HG03025 (cell line): ENCODE results near the gene OR8D4.
"Not testable (repeated sequence)": the region's sequence is repeated elsewhere in the genome, so short reads cannot be mapped to it uniquely, and the experiment has no call there.

ENCODE experiments used
- ATAC-seq: cut with Tn5 transposase; IDR thresholded peaks from one replicate; pipeline ENCODE4 v1.9.1; 2021; ENCODE audit warnings: mild to moderate bottlenecking, moderate library complexity; ENCODE audit not compliant: unreplicated experiment, low FRiP score

OR8D4 gene

DNA sequence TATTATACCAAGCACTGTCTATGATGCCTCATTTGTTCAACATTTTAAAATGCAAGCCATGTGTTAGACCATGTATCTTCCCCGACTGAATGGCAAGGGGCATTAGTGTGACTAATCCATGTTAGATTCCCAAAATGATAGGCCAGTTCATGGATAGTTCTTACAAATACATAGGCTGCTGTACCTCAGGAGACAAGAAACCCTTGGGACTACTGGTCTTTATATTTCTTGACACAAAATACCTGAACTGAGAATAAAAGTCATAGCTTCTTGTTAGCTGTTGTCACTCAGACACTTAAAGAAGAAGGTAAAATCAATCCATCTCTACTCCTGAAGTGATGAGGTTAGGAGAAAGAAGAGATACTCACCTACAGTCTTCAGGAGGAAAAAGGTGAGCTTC is at the start of gene OR8D4:
Gene OR8D4 (plus strand): TSS at position 301 of the 400 bp plus-strand sequence. CDS start 4,265 bp downstream, outside the sequence.
- ATAC-seq, result no peak

DNA sequence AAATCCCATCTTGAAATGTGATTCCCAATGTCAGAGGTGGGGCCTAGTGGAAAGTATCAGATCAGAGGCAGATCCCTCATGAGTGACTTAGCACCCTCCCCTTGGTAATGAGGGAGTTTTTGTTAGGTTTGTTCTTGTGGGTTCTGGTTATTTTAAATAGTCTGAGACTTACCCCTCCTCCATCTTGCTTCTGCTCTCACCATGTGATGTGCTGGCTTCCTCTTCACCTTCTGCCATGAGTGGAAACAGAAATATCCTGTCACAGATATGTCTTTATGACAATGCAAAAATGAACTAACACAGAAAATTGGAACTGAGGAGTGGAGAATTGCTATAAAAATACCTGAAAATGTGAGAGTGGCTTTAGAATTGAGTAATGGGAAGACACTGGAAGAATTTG is 49.6 kb upstream of the OR8D4 start:
- no peak for ATAC-seq

DNA sequence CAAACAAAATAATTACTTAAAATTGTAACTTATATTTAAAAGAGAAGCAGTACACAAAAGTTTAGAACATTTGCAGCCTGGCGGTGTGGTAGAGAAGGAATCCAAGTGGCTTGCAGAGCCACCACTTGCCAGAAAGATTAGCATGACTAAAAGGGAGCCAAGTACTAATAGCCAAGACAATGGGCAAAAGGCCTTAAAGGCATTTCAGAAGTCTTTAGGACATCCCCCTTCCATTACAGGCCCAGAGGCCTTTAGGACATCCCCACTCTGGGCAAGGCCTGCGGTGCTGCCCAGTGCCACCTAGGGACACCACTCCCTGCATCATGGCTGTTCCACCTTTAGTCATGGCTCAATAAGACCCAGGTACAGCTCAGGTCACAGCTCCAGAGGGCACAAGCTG is 48.9 kb upstream of the OR8D4 start:
- no peak for ATAC-seq

DNA sequence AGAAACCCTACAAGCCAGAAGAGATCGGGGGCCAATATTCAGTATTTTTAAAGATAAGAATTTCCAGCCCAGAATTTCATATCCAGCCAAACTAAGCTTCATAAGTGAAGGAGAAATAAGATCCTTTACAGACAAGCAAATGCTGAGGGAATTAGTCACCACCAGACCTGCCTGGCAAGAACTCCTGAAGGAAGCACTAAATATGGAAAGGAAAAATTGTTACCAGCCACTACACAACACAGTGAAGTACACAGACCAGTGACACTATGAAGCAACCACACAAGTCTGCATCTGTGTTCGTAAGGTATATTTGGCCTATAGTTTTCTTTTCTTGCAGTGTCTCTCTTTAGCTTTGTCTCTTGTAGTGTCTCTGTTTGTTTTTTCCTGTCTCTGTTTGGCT is 45.5 kb upstream of the OR8D4 start:
- ATAC-seq, result no peak

DNA sequence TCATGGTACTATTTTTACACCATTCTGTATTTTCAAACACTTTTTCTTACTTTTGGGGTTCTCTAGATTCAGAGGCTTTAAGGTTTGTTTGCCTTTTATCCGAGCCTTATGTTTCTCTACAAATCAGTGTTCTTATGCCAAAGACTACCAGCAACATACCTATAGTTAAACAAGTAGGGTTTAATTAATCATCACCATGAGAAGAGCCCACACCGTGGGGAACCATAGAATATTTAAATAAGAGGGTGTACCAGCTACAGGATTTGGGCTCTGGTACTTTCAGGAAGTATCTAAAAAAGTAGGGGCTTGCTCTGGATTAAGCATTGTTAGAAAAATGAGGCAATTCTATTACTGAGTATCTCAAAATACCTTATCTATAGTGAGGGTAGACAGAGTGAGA is 42.2 kb upstream of the OR8D4 start:
- ATAC-seq, result no peak

DNA sequence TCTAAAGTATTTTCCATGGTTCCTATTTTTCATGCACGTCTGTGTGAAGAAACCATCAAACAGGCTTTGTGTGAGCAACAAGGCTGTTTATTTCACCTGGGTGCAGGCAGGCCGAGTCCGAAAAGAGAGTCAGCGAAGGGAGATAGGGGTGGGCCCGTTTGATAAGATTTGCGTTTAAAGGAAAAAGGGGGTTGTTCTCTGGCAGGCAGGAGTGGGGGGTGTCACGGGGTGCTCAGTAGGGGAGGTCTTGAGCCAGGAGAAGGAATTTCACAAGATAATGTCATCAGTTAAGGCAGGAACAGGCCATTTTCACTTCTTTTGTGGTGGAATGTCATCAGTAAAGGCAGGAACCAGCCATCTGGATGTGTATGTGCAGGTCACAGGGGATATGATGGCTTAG is 36.7 kb upstream of the OR8D4 start:
- ATAC-seq, result not testable (repeated sequence)

DNA sequence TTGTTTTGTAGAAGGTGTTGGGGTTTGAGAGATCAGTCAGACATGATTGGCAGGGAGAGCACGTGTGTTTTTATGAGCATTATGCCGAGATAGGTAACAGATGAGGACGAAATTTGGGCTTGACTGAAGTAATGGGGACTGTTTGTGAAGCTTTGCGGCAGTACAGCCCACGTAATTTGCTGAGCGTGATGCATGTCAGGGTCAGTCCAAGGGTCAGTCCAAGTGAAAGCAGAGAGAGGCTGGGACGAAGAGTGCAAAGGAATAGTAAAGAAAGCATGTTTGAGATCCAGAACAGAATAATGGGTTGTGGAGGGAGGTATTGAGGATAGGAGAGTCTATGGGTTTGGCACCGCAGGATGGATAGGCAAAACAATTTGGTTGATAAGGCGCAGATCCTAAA is 34.2 kb upstream of the OR8D4 start:
- not testable (repeated sequence) for ATAC-seq

DNA sequence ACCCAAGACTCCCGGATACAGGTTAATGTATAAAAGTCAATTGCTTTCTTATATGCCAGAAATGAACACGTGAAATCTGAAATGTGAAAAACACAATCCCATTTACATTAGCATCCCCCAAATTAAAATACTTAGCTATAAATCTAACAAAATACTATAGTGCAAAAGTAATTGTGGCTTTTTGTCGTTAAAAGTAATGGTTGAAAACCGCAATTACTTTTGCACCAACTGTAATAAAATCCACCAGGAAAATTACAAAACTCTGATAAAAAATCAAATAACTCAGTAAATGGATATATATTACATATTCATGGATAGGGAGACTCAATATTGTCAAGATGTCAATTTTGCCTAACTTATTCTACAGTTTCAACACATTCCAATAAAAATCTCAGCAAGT is 21.1 kb upstream of the OR8D4 start:
- no peak for ATAC-seq

DNA sequence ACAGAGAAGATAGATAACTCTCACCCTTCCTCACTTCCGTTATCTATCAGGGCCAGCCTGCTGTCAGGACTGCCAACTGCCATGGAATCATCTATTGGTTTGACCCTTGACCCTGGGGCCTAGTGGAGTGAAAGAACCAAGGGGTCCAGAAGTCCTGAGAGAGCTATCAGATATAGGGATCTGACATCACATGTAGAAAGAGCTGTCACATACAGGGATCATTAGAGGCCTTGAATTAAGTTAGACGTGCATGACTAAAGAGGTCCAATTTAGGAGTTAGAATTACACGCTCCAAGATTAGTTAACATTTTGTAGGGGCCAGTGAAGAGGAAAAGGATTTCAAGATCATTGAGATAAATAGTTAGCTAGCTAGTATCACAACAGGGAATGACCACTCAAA is 16.4 kb upstream of the OR8D4 start, which contains the start of gene TMEM225:
Gene TMEM225 (minus strand): TSS at position 101 of the 400 bp plus-strand sequence. CDS start 245 bp downstream, outside the sequence.
- no peak for ATAC-seq

DNA sequence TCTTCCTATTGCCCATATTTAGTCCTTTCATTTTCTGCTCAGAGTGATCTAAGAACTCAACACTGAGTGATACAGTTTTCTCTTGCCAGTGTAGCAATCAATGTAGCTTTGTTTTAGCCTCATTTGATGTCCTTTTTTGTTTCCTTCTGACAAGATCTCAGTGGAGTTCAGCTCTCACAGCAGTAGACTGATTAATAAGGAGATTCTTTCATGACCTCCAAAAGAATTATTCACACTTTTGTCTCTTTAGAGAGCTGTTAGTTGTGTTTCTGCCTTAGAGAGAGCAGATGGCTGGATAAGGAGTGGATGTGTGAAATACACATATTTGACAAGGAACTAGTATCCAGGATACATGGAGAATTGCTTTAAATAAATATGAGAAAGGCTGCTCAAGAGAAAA is 9.9 kb upstream of the OR8D4 start:
- ATAC-seq, result no peak

DNA sequence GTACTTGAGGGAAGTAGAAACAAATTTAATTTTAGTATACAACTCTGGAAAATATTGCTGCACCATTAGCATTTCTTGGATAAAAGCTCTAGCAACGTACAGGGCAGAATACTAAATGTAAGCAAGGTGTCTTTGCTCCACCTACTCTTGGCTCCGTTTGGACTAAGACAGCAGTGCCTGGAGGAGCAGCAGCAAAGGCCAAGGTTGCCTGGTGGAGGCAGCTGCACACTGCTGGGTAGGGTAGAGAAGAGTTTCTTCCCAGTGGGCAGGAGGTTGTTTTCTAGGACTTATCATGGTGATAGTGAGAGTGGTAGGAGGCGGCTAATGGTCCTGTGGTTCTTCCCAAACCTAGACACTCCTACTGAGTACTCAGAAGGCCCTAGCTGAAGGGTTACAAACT is 2.2 kb upstream of the OR8D4 start:
- no peak for ATAC-seq

DNA sequence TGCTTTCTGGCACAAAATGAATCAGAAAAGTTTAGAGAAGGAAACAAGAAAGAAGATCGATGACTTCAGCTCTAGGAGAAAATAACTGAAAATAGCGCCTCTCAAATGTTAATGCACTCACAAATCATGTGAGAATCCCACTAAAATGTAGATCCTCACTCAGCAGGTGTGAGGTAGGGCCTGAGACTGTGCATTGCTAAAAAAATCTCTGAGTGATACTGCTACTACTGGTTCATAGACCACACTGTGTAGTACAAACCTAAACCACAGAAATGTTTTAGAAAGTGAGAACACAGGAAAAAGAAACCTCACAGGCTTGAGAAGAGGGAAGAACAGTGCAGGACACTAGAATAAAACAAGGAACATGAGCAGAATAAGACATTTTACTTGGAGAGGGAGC is 2.0 kb downstream of the OR8D4 start:
- peak; percentile 95 for ATAC-seq

DNA sequence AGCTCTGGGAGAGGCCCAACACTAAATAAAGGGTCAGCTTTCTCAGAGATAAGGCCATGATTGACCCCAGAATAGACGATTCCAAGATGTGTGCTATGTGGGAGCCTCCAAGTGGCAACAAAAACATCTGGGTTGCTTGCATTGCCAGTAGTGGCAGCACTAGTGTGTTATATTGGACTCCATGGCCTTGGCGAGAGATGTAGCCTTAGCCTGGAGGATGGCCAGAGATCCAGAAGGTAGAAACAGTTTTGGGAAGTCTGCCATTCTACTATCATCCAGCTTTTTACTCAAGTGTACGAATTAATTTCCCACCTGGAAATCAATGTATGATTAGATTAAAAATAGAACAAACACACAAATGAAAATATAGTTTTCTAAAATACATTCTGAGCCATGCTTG is 3.0 kb downstream of the OR8D4 start:
- ATAC-seq, result no peak

DNA sequence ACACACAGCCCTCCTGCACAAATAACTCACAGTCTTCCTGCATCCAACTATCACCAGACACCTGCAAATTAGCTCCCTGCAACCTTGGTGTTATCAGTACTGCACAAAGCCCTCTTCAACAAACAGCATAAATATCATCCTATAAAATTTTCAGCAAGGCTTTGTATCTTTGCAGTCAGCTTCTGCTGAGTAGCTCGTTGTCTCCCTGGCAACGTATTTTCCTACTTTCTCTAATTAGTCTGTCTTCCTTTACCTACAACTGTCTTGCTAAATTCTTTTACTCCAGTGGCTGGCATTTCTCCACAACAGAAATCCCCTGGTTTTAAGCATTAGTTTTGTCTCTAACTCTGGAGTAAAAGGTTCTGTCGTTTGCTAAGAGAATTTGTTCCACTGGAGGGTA is 3.9 kb downstream of the OR8D4 start:
- ATAC-seq, result no peak

DNA sequence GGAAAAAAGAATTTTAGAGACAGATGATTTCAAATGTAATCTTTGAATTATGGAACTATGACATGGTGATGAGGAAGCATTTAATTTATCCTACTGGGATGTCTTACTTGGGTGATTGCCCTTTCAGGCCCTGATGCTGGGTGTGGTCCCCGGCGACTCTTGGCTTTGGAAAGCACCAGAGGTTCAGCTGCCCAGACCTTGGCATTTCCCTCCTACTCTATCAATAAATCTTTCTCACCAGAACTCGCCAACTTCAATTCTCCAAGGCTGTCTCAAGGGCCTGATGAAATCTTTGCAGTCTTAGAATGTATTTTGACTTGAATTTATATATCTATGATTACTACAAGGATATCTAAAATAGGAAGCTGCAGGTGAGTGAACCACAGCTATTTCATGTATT is 19.0 kb downstream of the OR8D4 start:
- ATAC-seq, result no peak

DNA sequence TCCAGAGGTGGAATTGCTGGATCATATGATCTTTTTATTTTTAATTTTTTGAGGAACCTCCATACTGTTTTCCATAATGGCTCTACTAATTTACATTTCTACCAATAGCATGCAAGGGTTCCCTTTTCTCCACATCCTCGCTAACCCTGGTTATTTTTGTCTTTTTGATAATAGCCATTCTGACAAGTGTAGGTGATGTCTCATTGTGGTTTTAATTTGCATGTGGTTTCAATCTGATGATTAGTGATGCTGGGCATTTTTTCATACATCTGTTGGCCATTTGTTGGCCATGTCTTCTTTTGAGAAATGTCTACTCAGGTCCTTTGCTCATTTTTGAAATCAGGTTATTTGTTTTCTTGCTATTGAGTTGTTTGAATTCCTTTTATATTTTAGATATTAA is 22.1 kb downstream of the OR8D4 start:
- ATAC-seq, result no peak

DNA sequence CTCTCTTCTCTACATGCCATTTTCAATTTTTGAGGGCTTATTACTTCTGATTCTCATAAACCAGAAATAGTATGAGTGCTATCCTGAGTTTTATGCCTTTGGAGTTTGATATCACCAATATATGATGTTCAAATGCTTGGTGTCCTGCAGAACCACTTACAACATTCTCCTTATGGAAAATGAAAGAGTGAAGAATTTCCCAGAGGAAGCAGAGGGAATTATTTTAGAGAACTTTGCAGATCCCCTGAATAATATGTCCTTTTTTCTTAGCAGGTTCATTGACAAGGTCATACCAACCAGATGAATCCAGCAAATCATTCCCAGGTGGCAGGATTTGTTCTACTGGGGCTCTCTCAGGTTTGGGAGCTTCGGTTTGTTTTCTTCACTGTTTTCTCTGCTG is 37.4 kb downstream of the OR8D4 start, which contains the start of gene OR4D5:
Gene OR4D5 (plus strand): TSS at position 301 of the 400 bp plus-strand sequence. CDS start 0 bp downstream, at position 301.
- no peak for ATAC-seq

DNA sequence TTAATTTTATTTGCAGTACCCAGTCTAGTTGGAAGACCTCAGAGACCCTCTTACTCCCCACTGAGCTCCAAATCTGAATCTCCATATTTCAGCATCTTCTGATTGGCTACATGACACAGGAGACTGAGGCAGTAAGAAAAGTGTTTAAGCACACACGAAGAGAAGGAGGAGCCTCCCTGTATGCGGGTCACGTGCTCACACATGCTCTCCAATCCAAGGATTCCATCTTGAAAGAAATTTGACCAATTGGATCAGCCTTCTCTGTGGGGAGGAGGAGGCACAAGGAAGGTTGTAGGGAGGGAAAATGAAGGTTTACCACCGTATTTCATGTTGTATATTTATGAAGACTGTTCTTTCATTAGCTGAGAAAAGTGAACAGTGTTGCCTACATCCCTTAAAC is 40.4 kb downstream of the OR8D4 start:
- ATAC-seq, result no peak

DNA sequence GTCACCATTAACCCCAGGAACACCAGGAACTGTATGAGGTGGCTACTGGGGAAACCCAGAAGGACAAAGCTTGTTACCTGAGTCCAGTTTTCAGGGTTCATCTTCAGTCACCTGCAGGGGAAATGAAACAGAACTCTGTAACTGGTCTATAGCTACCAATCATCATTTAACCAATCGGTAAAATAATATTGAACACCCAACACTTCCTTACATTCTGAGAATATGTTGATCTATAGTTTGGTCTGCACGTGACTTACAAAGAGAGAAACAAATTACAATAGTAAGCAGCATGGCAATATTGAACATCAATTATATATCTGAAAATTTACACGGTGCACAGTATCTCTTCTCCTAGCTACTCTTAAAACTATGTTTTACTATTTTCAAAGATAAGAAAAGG is 41.8 kb downstream of the OR8D4 start, which contains the start of gene OR6T1:
Gene OR6T1 (minus strand): TSS at position 101 of the 400 bp plus-strand sequence. CDS start 0 bp downstream, at position 101.
- ATAC-seq, result no peak

DNA sequence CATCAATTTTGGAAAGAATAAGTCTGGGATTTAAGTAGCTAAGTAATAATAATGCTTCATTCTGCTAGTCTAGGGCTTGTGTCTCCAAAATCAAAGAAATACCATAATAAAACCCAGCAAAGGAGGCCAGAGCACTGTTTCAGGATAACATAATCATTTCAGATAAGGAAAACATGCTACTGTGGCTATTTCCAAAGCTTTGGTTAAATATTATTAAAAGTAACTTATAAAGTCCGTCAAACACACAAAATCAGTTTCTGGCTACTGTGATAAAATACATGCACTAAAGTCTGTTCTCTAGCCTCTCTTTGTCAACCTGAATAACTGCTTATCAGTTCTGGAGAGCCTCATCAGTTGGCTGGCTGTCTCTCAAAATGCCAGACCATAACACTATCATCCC is 43.2 kb downstream of the OR8D4 start:
- no peak for ATAC-seq

DNA sequence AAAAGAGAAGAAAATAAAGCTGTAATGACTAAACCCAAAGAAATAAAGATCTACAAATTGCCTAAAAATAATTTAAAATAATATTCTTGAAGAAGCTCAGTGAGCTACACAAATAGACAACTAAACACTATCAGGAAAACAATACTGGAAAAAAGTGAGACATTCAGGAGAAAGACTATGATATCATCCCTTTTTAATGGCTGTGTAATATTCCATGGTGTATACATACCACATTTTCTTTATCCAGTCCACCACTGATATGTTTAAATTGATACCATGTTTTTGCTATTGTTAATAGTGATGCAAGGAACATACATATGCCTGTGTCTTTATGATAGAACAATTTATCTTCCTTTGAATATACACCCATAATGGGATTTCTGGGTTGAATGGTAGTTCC is 54.8 kb downstream of the OR8D4 start:
- ATAC-seq, result no peak
